ENCODE results near the gene BLTP2.
A peak's percentile ranks its signal among the peaks of the same experiment; 100 is the strongest.
"Not testable (repeated sequence)": the region's sequence is repeated elsewhere in the genome, so short reads cannot be mapped to it uniquely, and the experiment has no call there.

BLTP2 gene

GRCh38 chr17:28675490-28675889, 30.5 kb upstream of the BLTP2 start:
- no peaks in the 10 kb centered on the region for H3K27me3 ChIP-seq
- H3K9me3 ChIP-seq (replicated peaks in 1 of 11), result no peaks in the 10 kb centered on the region
- no peaks in the 10 kb centered on the region for H3K4me1 ChIP-seq
- peaks cover 99 to 100% (median 100%) of the 10 kb centered on the region in 11 experiments for H3K36me3 ChIP-seq
- H3K9ac ChIP-seq, result no peak overlapping the region
- H3K4me2 ChIP-seq, result no peak overlapping the region
- H3K4me3 ChIP-seq, result no peak overlapping the region
- H3K27ac ChIP-seq, result no peak overlapping the region
- peaks cover under 1 to 41% (median 13%) of the 10 kb centered on the region in 11 experiments; a peak in 14 of 22 replicates for H4K20me1 ChIP-seq
- TF ChIP-seq Cebpa-rat (IDR thresholded peaks at IDR 0.05), result no peak

- peaks cover 0 to 15% (median 3%) of the 10 kb centered on the region in 10 experiments; a peak in 10 of 20 replicates for H3K4me1 ChIP-seq
- H3K9ac ChIP-seq, result no peak overlapping the region
- H3K9me3 ChIP-seq (replicated peaks in 1 of 11), result no peaks in the 10 kb centered on the region
- H3K27ac ChIP-seq, result no peak overlapping the region
- H3K4me2 ChIP-seq, result no peak overlapping the region
- peaks cover 35 to 74% (median 65%) of the 10 kb centered on the region in 11 experiments; a peak in 21 of 22 replicates for H4K20me1 ChIP-seq
- H3K27me3 ChIP-seq, result no peaks in the 10 kb centered on the region
- H3K4me3 ChIP-seq, result no peak overlapping the region
- peaks cover 74 to 98% (median 94%) of the 10 kb centered on the region in 11 experiments for H3K36me3 ChIP-seq
- no peak for TF ChIP-seq Cebpa-rat (IDR thresholded peaks at IDR 0.05)
Measured at GRCh38 chr17:28669918-28670317, 25.0 kb upstream of the BLTP2 start.

GRCh38 chr17:28667870-28668269, 22.9 kb upstream of the BLTP2 start:
- peaks cover 16 to 36% (median 23%) of the 10 kb centered on the region in 10 experiments for H3K4me1 ChIP-seq
- no peak overlapping the region for H3K4me2 ChIP-seq
- H3K9me3 ChIP-seq (replicated peaks in 1 of 11), result no peaks in the 10 kb centered on the region
- H3K9ac ChIP-seq, result peak overlapping the region in 1 of 11 experiments; percentile 33; a peak in 1 of 22 replicates
- H3K27ac ChIP-seq, result no peak overlapping the region
- peaks cover 53 to 89% (median 82%) of the 10 kb centered on the region in 11 experiments for H3K36me3 ChIP-seq
- no peak for TF ChIP-seq Cebpa-rat (IDR thresholded peaks at IDR 0.05)
- no peaks in the 10 kb centered on the region for H3K27me3 ChIP-seq
- no peak overlapping the region for H3K4me3 ChIP-seq
- peaks cover 42 to 95% (median 80%) of the 10 kb centered on the region in 11 experiments; a peak in 21 of 22 replicates for H4K20me1 ChIP-seq

- Histone ChIP-seq H4K20me1 (peaks cover 40 to 92% (median 73%) of the 10 kb centered on the region in 11 experiments; a peak in 21 of 22 replicates), H3K9ac (peak overlapping the region in 2 of 11 experiments; percentile 3 to 15; a peak in 2 of 22 replicates), H3K9me3 (replicated peaks in 1 of 11) (no peaks in the 10 kb centered on the region), H3K36me3 (peaks cover 35 to 70% (median 64%) of the 10 kb centered on the region in 11 experiments), H3K27ac (peak overlapping the region in 1 of 11 experiments; percentile 11; a peak in 1 of 22 replicates), H3K4me1 (peaks cover 21 to 38% (median 28%) of the 10 kb centered on the region in 10 experiments), H3K27me3 (no peaks in the 10 kb centered on the region), H3K4me3 (no peak overlapping the region), H3K4me2 (peak overlapping the region in 6 of 11 experiments; percentile 5 to 96 (median 49); a peak in 8 of 22 replicates)
- no peak for TF ChIP-seq Cebpa-rat (IDR thresholded peaks at IDR 0.05)
Measured at GRCh38 chr17:28665994-28666393, 21.0 kb upstream of the BLTP2 start.

- Histone ChIP-seq H4K20me1 (peaks cover 23 to 91% (median 61%) of the 10 kb centered on the region in 11 experiments; a peak in 19 of 22 replicates), H3K36me3 (peaks cover 30 to 65% (median 58%) of the 10 kb centered on the region in 11 experiments), H3K4me2 (peak overlapping the region; percentile 79 to 97 (median 89)), H3K9me3 (replicated peaks in 1 of 11) (peaks cover 6 to 18% (median 17%) of the 10 kb centered on the region in 11 experiments; a peak in 20 of 22 replicates), H3K4me3 (peak overlapping the region in 5 of 10 experiments; percentile 83 to 96 (median 93); a peak in 8 of 20 replicates), H3K4me1 (peaks cover 29 to 49% (median 37%) of the 10 kb centered on the region in 10 experiments), H3K9ac (peak overlapping the region in 2 of 11 experiments; percentile 95; a peak in 7 of 22 replicates), H3K27ac (no peak overlapping the region), H3K27me3 (no peaks in the 10 kb centered on the region)
- TF ChIP-seq Cebpa-rat (IDR thresholded peaks at IDR 0.05), result no peak
Measured at GRCh38 chr17:28663723-28664122, 18.8 kb upstream of the BLTP2 start.

GRCh38 chr17:28662527-28662829, 17.5 kb upstream of the BLTP2 start:
- H3K9me3 ChIP-seq (replicated peaks in 1 of 11), result peaks cover 6 to 20% (median 18%) of the 10 kb centered on the region in 11 experiments; a peak in 20 of 22 replicates
- peaks cover 14 to 87% (median 54%) of the 10 kb centered on the region in 11 experiments; a peak in 18 of 22 replicates for H4K20me1 ChIP-seq
- H3K36me3 ChIP-seq, result peaks cover 28 to 63% (median 56%) of the 10 kb centered on the region in 11 experiments
- TF ChIP-seq Cebpa-rat (IDR thresholded peaks at IDR 0.05), result no peak
- no peaks in the 10 kb centered on the region for H3K27me3 ChIP-seq
- H3K4me3 ChIP-seq, result peak overlapping the region; percentile 72 to 96 (median 89)
- peak overlapping the region; percentile 85 to 99 (median 93) for H3K9ac ChIP-seq
- H3K27ac ChIP-seq, result peak overlapping the region; percentile 85 to 99 (median 94)
- peaks cover 29 to 49% (median 37%) of the 10 kb centered on the region in 10 experiments for H3K4me1 ChIP-seq
- H3K4me2 ChIP-seq, result peak overlapping the region; percentile 79 to 97 (median 89)

- no peak for TF ChIP-seq Cebpa-rat (IDR thresholded peaks at IDR 0.05)
- H3K36me3 ChIP-seq, result peaks cover 33 to 68% (median 59%) of the 10 kb centered on the region in 11 experiments
- H3K4me2 ChIP-seq, result peak within 1 kb of the TSS; percentile 79 to 97 (median 91)
- peak within 1 kb of the TSS; percentile 72 to 96 (median 89) for H3K4me3 ChIP-seq
- H4K20me1 ChIP-seq, result peaks cover 19 to 88% (median 57%) of the 10 kb centered on the region in 11 experiments; a peak in 17 of 22 replicates
- peaks cover 6 to 20% (median 18%) of the 10 kb centered on the region in 11 experiments; a peak in 20 of 22 replicates for H3K9me3 ChIP-seq (replicated peaks in 1 of 11)
- peak within 1 kb of the TSS; percentile 85 to 99 (median 93) for H3K9ac ChIP-seq
- no peaks in the 10 kb centered on the region for H3K27me3 ChIP-seq
- H3K27ac ChIP-seq, result peak within 1 kb of the TSS; percentile 85 to 99 (median 94)
- peaks cover 29 to 49% (median 37%) of the 10 kb centered on the region in 10 experiments for H3K4me1 ChIP-seq
Measured at GRCh38 chr17:28661635-28662526, 16.9 kb upstream of the BLTP2 start, which contains the start of the genes SDF2 and SUPT6H. Gene SDF2, minus strand, starts transcription at chr17:28661906. Its CDS starts 30 bp downstream, at chr17:28661876. Gene SUPT6H, plus strand, starts transcription at chr17:28662205. Its CDS starts 11,197 bp downstream, at chr17:28673402.

GRCh38 chr17:28659497-28659881, 14.5 kb upstream of the BLTP2 start:
- peaks cover 6 to 20% (median 18%) of the 10 kb centered on the region in 11 experiments; a peak in 20 of 22 replicates for H3K9me3 ChIP-seq (replicated peaks in 1 of 11)
- H3K27me3 ChIP-seq, H3K27ac ChIP-seq, H3K4me2 ChIP-seq, H3K9ac ChIP-seq: not testable (repeated sequence)
- H3K4me1 ChIP-seq, result peaks cover 25 to 32% (median 29%) of the 10 kb centered on the region in 10 experiments
- H3K4me3 ChIP-seq, result peak overlapping the region in 3 of 10 experiments; percentile 11 to 90 (median 27); a peak in 2 of 20 replicates
- peaks cover 31 to 88% (median 59%) of the 10 kb centered on the region in 11 experiments; a peak in 18 of 22 replicates for H4K20me1 ChIP-seq
- peaks cover 44 to 69% (median 61%) of the 10 kb centered on the region in 11 experiments for H3K36me3 ChIP-seq

GRCh38 chr17:28658766-28659496, 14.0 kb upstream of the BLTP2 start:
- H3K9ac ChIP-seq, H3K27me3 ChIP-seq, H3K4me2 ChIP-seq, H3K27ac ChIP-seq: not testable (repeated sequence)
- Histone ChIP-seq H3K4me3 (peak overlapping the region in 2 of 10 experiments; percentile 11 to 15; a peak in 1 of 20 replicates), H3K4me1 (peaks cover 19 to 26% (median 24%) of the 10 kb centered on the region in 10 experiments), H3K9me3 (replicated peaks in 1 of 11) (peaks cover 6 to 20% (median 18%) of the 10 kb centered on the region in 11 experiments; a peak in 20 of 22 replicates), H3K36me3 (peaks cover 50 to 69% (median 63%) of the 10 kb centered on the region in 11 experiments), H4K20me1 (peaks cover 31 to 88% (median 59%) of the 10 kb centered on the region in 11 experiments; a peak in 18 of 22 replicates)

GRCh38 chr17:28658342-28658741, 13.4 kb upstream of the BLTP2 start:
- not testable (repeated sequence) for H3K4me3 ChIP-seq, H3K9ac ChIP-seq, H3K27me3 ChIP-seq, H3K4me2 ChIP-seq, H3K27ac ChIP-seq
- peaks cover 6 to 20% (median 18%) of the 10 kb centered on the region in 11 experiments; a peak in 20 of 22 replicates for H3K9me3 ChIP-seq (replicated peaks in 1 of 11)
- peaks cover 25 to 88% (median 60%) of the 10 kb centered on the region in 11 experiments; a peak in 18 of 22 replicates for H4K20me1 ChIP-seq
- peaks cover 13 to 20% (median 18%) of the 10 kb centered on the region in 10 experiments for H3K4me1 ChIP-seq
- peaks cover 56 to 73% (median 69%) of the 10 kb centered on the region in 11 experiments for H3K36me3 ChIP-seq

Measured in BLaER1 treated with 17β-estradiol and CSF1 and Interleukin-3, amounts not matched to agents 10 nM and 100 nM (cell line).